H9 (cell line): ENCODE results near the gene TTC39B. TPM values are rescaled to one million over a fixed set of nuclear protein-coding genes. Genes with fewer than 3 reads are reported as not detected.

ENCODE experiments used
- DNase-seq: peaks from one replicate; pipeline ENCODE4 v3.0.0-alpha.2; 2017
- H2AFZ ChIP-seq: one replicate; pipeline ENCODE4 v1.6.1; 2013; ENCODE audit warnings: mild to moderate bottlenecking, low read length, control low read depth, moderate library complexity
- H2AK5ac ChIP-seq: 2 replicates; pipeline ENCODE4 v1.6.1; 2013; ENCODE audit warnings: low read length, control low read depth, mixed read lengths; ENCODE audit not compliant: insufficient read length
- H2BK120ac ChIP-seq: one replicate; pipeline ENCODE4 v1.6.1; 2013; ENCODE audit warnings: low read depth, mild to moderate bottlenecking, low read length, control low read depth, inconsistent platforms; ENCODE audit not compliant: poor library complexity, severe bottlenecking
- H2BK12ac ChIP-seq: 2 replicates; pipeline ENCODE4 v1.6.1; 2013; ENCODE audit warnings: low read length, control low read depth, mixed read lengths, low read depth; ENCODE audit not compliant: insufficient read length
- H2BK15ac ChIP-seq: 2 replicates; pipeline ENCODE4 v1.6.1; 2013; ENCODE audit warnings: low read depth, low read length, control low read depth
- H2BK20ac ChIP-seq: one replicate; pipeline ENCODE4 v1.6.1; 2013; ENCODE audit warnings: low read depth, mild to moderate bottlenecking, low read length, control low read depth, inconsistent platforms; ENCODE audit not compliant: poor library complexity, severe bottlenecking
- H2BK5ac ChIP-seq: 2 replicates; pipeline ENCODE4 v1.6.1; 2013; ENCODE audit warnings: low read length, control low read depth, mixed read lengths; ENCODE audit not compliant: insufficient read length
- H3K14ac ChIP-seq: 2 replicates; pipeline ENCODE4 v1.6.1; 2013; ENCODE audit warnings: low read length, control low read depth; ENCODE audit not compliant: insufficient read depth
- H3K18ac ChIP-seq: 2 replicates; pipeline ENCODE4 v1.6.1; 2013; ENCODE audit warnings: low read depth, mild to moderate bottlenecking, mixed read lengths, low read length, control low read depth; ENCODE audit not compliant: insufficient read length
- H3K23ac ChIP-seq: 2 replicates; pipeline ENCODE4 v1.6.1; 2013; ENCODE audit warnings: low read length, control low read depth, mixed read lengths, low read depth; ENCODE audit not compliant: insufficient read length
- H3K23me2 ChIP-seq: 2 replicates; pipeline ENCODE4 v1.6.1; 2013; ENCODE audit warnings: low read depth, mild to moderate bottlenecking, mixed read lengths, low read length, control low read depth; ENCODE audit not compliant: insufficient read length, poor library complexity, severe bottlenecking
- H3K27ac ChIP-seq: 2 replicates; pipeline ENCODE4 v1.5.1; 2013; ENCODE audit warnings: low read length, control low read depth, mixed read lengths, low read depth; ENCODE audit not compliant: insufficient read length
- H3K27me3 ChIP-seq: 2 replicates; pipeline ENCODE4 v1.6.1; 2013; ENCODE audit warnings: low read length, control low read depth, inconsistent platforms; ENCODE audit not compliant: insufficient read depth
- H3K4ac ChIP-seq: 2 replicates; pipeline ENCODE4 v1.6.1; 2013; ENCODE audit warnings: low read depth, mild to moderate bottlenecking, control low read depth, inconsistent platforms, low read length, moderate library complexity
- H3K4me1 ChIP-seq: 2 replicates; pipeline ENCODE4 v1.6.1; 2013; ENCODE audit warnings: low read length, control low read depth, inconsistent platforms; ENCODE audit not compliant: insufficient read depth
- H3K4me2 ChIP-seq: 2 replicates; pipeline ENCODE4 v1.6.1; 2013; ENCODE audit warnings: low read length, control low read depth, mixed read lengths; ENCODE audit not compliant: insufficient read length, insufficient read depth
- H3K56ac ChIP-seq: 2 replicates; pipeline ENCODE4 v1.6.1; 2013; ENCODE audit warnings: low read depth, mild to moderate bottlenecking, mixed read lengths, low read length, control low read depth; ENCODE audit not compliant: insufficient read length
- H3K79me1 ChIP-seq: 2 replicates; pipeline ENCODE4 v1.6.1; 2013; ENCODE audit warnings: low read depth, mild to moderate bottlenecking, moderate library complexity, low read length, control low read depth, inconsistent platforms; ENCODE audit not compliant: insufficient read depth, poor library complexity, severe bottlenecking
- H3K79me2 ChIP-seq: 2 replicates; pipeline ENCODE4 v1.6.1; 2013; ENCODE audit warnings: low read length, control low read depth, inconsistent platforms; ENCODE audit not compliant: insufficient read depth
- H3K9ac ChIP-seq: 2 replicates; pipeline ENCODE4 v1.6.1; 2013; ENCODE audit warnings: low read length, control low read depth, mixed read lengths; ENCODE audit not compliant: insufficient read length; ENCODE audit errors: extremely low read depth
- H3K9me3 ChIP-seq: one replicate; pipeline ENCODE4 v1.6.1; 2013; ENCODE audit warnings: low read depth, low read length, inconsistent platforms; ENCODE audit not compliant: control insufficient read depth
- H3T11ph ChIP-seq: one replicate; pipeline ENCODE4 v1.6.1; 2013; ENCODE audit warnings: mild to moderate bottlenecking, low read length, control low read depth, inconsistent platforms
- H4K20me1 ChIP-seq: one replicate; pipeline ENCODE4 v1.6.1; 2013; ENCODE audit not compliant: control insufficient read depth, insufficient read length, insufficient read depth
- H4K5ac ChIP-seq: 2 replicates; pipeline ENCODE4 v1.6.1; 2013; ENCODE audit warnings: low read depth, mild to moderate bottlenecking, mixed read lengths, low read length, control low read depth; ENCODE audit not compliant: insufficient read length
- H4K8ac ChIP-seq: replicated peaks from 2 replicates; pipeline ENCODE4 v1.6.1; 2013; ENCODE audit warnings: low read length, control low read depth, mixed read lengths, low read depth; ENCODE audit not compliant: insufficient read length
- H4K91ac ChIP-seq: 2 replicates; pipeline ENCODE4 v1.6.1; 2013; ENCODE audit warnings: low read depth, mild to moderate bottlenecking, moderate library complexity, mixed read lengths, low read length, control low read depth; ENCODE audit not compliant: insufficient read length
- H3K27ac Mint-ChIP-seq, 3 experiments: 2 replicates in 2 of 3; 3 replicates in 1 of 3; pipeline ENCODE4 v1.8.0; 2020 to 2021; ENCODE audit warnings: mixed read lengths in 3 of 3, mild to moderate bottlenecking in 1 of 3, moderate library complexity in 1 of 3
- H3K27me3 Mint-ChIP-seq: 2 replicates; pipeline ENCODE4 v1.8.0; 2021; ENCODE audit warnings: low read depth, mild to moderate bottlenecking, moderate library complexity, mixed read lengths
- H3K36me3 Mint-ChIP-seq, 3 experiments: 2 replicates in 2 of 3; 3 replicates in 1 of 3; pipeline ENCODE4 v1.8.0; 2020 to 2021; ENCODE audit warnings: low read depth in 3 of 3, mixed read lengths in 3 of 3; ENCODE audit not compliant: insufficient read depth in 1 of 3
- H3K4me1 Mint-ChIP-seq, 2 experiments: 2 replicates each; pipeline ENCODE4 v1.8.0; 2020; ENCODE audit warnings: mixed read lengths in 2 of 2
- H3K4me3 Mint-ChIP-seq, 2 experiments: 2 replicates in 1 of 2; 3 replicates in 1 of 2; pipeline ENCODE4 v1.8.0; 2020 to 2021; ENCODE audit warnings: mild to moderate bottlenecking in 2 of 2, mixed read lengths in 2 of 2, moderate library complexity in 1 of 2
- H3K9me3 Mint-ChIP-seq, 2 experiments: 2 replicates in 1 of 2; 3 replicates in 1 of 2; pipeline ENCODE4 v1.8.0; 2020; ENCODE audit warnings: mild to moderate bottlenecking in 2 of 2, mixed read lengths in 2 of 2, moderate library complexity in 1 of 2
- WGBS: extraction: QIAGEN DNeasy Blood & Tissue Kit; methylation state at CpG from one replicate; pipeline ENCODE4 v1.1.7; 2013; ENCODE audit warnings: missing lambda C conversion rate, low lambda C conversion rate, mixed read lengths; ENCODE audit not compliant: insufficient read length; ENCODE audit errors: extremely low coverage; 5-methylcytosine and 5-hydroxymethylcytosine counted together
- total RNA-seq: library from RNA; stranded (reverse); gene quantifications from 2 replicates; pipeline ENCODE4 v1.2.1, GENCODE V29; 2021
- TF ChIP-seq, protein P1 (sequence below): fragments of 200-600 bp; sonication (generic); conservative IDR thresholded peaks from 3 replicates; pipeline ENCODE4 v1.8.0; 2021; ENCODE audit warnings: antibody characterized with exemption, mild to moderate bottlenecking

Gene TTC39B
- total RNA-seq, 1 experiment from 2014 or later, result 8.2 TPM

DNA sequence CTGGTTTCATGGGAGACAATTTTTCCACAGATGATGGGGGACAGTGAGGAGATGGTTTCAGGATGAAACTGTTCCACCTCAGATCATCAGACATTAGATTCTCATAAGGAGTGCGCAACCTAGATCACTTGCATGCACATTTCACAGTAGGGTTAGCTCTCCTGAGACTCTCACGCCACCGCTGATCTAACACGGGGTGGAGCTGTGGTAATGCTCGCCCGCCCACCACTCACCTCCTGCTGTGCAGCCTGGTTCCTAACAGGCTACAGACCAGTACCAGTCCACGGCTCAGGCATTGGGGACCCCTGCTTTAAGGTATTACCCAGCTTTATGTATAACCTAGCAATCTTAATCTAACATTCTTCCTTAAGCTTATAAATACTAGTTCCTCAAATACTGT is 35.6 kb downstream of the TTC39B start:
- WGBS, result no CpG with 5 or more reads among the region's 7 CpGs
- Mint-ChIP-seq H3K36me3 (peaks cover 2 to 21% (median 3%) of the 10 kb centered on the region in 3 experiments; a peak in 5 of 7 replicates), H3K9me3 (peaks cover 3 to 4% of the 10 kb centered on the region in 2 experiments; a peak in 3 of 5 replicates), H3K4me1 (peaks cover 21% of the 10 kb centered on the region in 2 experiments), H3K27me3 (no peaks in the 10 kb centered on the region), H3K4me3 (no peak overlapping the region), H3K27ac (no peak overlapping the region)
- Histone ChIP-seq H2AFZ (no peak overlapping the region), H3K4me2 (no peak overlapping the region), H3K9me3 (no peaks in the 10 kb centered on the region), H3K79me1 (no peaks in the 10 kb centered on the region), H3T11ph (no peak overlapping the region), H3K9ac (no peak overlapping the region), H2BK5ac (no peak overlapping the region), H2BK12ac (no peak overlapping the region), H2AK5ac (no peak overlapping the region), H3K56ac (no peak overlapping the region), H4K20me1 (no peaks in the 10 kb centered on the region), H3K23me2 (no peaks in the 10 kb centered on the region), H3K4me1 (peaks cover 5% of the 10 kb centered on the region), H2BK20ac (no peak overlapping the region), H4K8ac (no peak overlapping the region), H4K91ac (no peak overlapping the region), H3K14ac (no peak overlapping the region), H3K23ac (no peak overlapping the region), H3K27me3 (no peaks in the 10 kb centered on the region), H3K18ac (no peak overlapping the region), H4K5ac (no peak overlapping the region), H2BK15ac (no peak overlapping the region), H3K79me2 (no peaks in the 10 kb centered on the region; the same call in 1 of the 2 replicates), H3K4ac (no peak overlapping the region), H3K27ac (no peak overlapping the region), H2BK120ac (no peak overlapping the region)
- TF ChIP-seq, protein P1, sequence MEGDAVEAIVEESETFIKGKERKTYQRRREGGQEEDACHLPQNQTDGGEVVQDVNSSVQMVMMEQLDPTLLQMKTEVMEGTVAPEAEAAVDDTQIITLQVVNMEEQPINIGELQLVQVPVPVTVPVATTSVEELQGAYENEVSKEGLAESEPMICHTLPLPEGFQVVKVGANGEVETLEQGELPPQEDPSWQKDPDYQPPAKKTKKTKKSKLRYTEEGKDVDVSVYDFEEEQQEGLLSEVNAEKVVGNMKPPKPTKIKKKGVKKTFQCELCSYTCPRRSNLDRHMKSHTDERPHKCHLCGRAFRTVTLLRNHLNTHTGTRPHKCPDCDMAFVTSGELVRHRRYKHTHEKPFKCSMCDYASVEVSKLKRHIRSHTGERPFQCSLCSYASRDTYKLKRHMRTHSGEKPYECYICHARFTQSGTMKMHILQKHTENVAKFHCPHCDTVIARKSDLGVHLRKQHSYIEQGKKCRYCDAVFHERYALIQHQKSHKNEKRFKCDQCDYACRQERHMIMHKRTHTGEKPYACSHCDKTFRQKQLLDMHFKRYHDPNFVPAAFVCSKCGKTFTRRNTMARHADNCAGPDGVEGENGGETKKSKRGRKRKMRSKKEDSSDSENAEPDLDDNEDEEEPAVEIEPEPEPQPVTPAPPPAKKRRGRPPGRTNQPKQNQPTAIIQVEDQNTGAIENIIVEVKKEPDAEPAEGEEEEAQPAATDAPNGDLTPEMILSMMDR, result no peak
- DNase-seq, result no peak
